Loucy (cell line): ENCODE data around the gene CD68.
A peak's percentile ranks its signal among the peaks of the same experiment; 100 is the strongest.

Experiments
- H2AFZ ChIP-seq: fragments of 200-600 bp; sonication (generic); 2 replicates; pipeline ENCODE4 v1.6.0; 2016; ENCODE audit warnings: antibody characterized with exemption, mild to moderate bottlenecking, low read length, moderate library complexity
- H3F3A ChIP-seq: fragments of 200-600 bp; 2 replicates; pipeline ENCODE4 v1.6.0; 2016; ENCODE audit warnings: antibody characterized with exemption, low read depth, mild to moderate bottlenecking
- H3K27me3 ChIP-seq: fragments of 200-600 bp; sonication (generic); 2 replicates; pipeline ENCODE4 v1.6.1; 2014; ENCODE audit warnings: low read length, mild to moderate bottlenecking; ENCODE audit not compliant: insufficient read depth, poor library complexity, severe bottlenecking
- H3K36me3 ChIP-seq: fragments of 200-600 bp; sonication (generic); 2 replicates; pipeline ENCODE4 v1.6.1; 2016; ENCODE audit warnings: low read length; ENCODE audit not compliant: insufficient read depth
- H3K4me1 ChIP-seq: fragments of 200-600 bp; sonication (generic); 2 replicates; pipeline ENCODE4 v1.5.1; 2014; ENCODE audit warnings: low read length, mild to moderate bottlenecking; ENCODE audit not compliant: insufficient read depth, poor library complexity, severe bottlenecking
- H3K4me2 ChIP-seq: fragments of 200-600 bp; sonication (generic); 2 replicates; pipeline ENCODE4 v1.6.0; 2014; ENCODE audit warnings: antibody characterized with exemption, low read length, low read depth, mild to moderate bottlenecking; ENCODE audit not compliant: poor library complexity, severe bottlenecking
- H3K4me3 ChIP-seq: fragments of 200-600 bp; sonication (generic); 2 replicates; pipeline ENCODE4 v1.5.1; 2014; ENCODE audit warnings: low read length, mild to moderate bottlenecking, mixed read lengths; ENCODE audit not compliant: poor library complexity, severe bottlenecking
- H3K79me2 ChIP-seq: fragments of 200-600 bp; sonication (generic); 2 replicates; pipeline ENCODE4 v1.6.1; 2014; ENCODE audit warnings: low read length; ENCODE audit not compliant: insufficient read depth
- H3K9ac ChIP-seq: fragments of 200-600 bp; sonication (generic); 2 replicates; pipeline ENCODE4 v1.6.0; 2014; ENCODE audit warnings: mild to moderate bottlenecking, low read depth, low read length, moderate library complexity; ENCODE audit not compliant: poor library complexity, severe bottlenecking
- H3K9me2 ChIP-seq: fragments of 200-600 bp; sonication (generic); replicated peaks from 2 replicates; pipeline ENCODE4 v1.6.1; 2016; ENCODE audit warnings: low read depth, low read length, mixed read lengths
- H3K9me3 ChIP-seq: fragments of 200-600 bp; sonication (generic); 2 replicates; pipeline ENCODE4 v1.6.1; 2014; ENCODE audit warnings: mild to moderate bottlenecking, antibody characterized with exemption, low read length, low read depth; ENCODE audit not compliant: insufficient read depth
- H4K20me1 ChIP-seq: fragments of 200-600 bp; sonication (generic); 2 replicates; pipeline ENCODE4 v1.6.0; 2014; ENCODE audit warnings: antibody characterized with exemption, low read length, mild to moderate bottlenecking; ENCODE audit not compliant: insufficient read depth, poor library complexity, severe bottlenecking
- CTCF ChIP-seq: fragments of 200-600 bp; sonication (generic); conservative IDR thresholded peaks from 2 replicates; pipeline ENCODE4 v1.5.1; 2014; ENCODE audit warnings: mild to moderate bottlenecking, antibody characterized with exemption, low read length
- EZH2phosphoT487 ChIP-seq: fragments of 200-600 bp; IDR thresholded peaks from 2 replicates; pipeline ENCODE4 v1.6.1; 2018; ENCODE audit warnings: antibody characterized with exemption, mild to moderate bottlenecking, moderate library complexity, borderline replicate concordance

Gene CD68

GRCh38 chr17:7570351-7570750 lies 9.1 kb upstream of the CD68 start:
- no peak overlapping the region for H3K4me3 ChIP-seq
- H3K36me3 ChIP-seq = peaks cover 38% of the 10 kb centered on the region
- peaks cover 63% of the 10 kb centered on the region for H3K79me2 ChIP-seq
- TF ChIP-seq CTCF (no peak), EZH2phosphoT487 (no peak)
- H3K4me2 ChIP-seq = no peak overlapping the region
- no peaks in the 10 kb centered on the region for H3F3A ChIP-seq
- H3K27me3 ChIP-seq = peaks cover 7% of the 10 kb centered on the region
- no peaks in the 10 kb centered on the region for H3K9me2 ChIP-seq
- H3K9me3 ChIP-seq = no peaks in the 10 kb centered on the region
- H3K4me1 ChIP-seq = peaks cover 19% of the 10 kb centered on the region
- H4K20me1 ChIP-seq = peaks cover 25% of the 10 kb centered on the region
- no peak overlapping the region for H2AFZ ChIP-seq
- H3K9ac ChIP-seq = no peak overlapping the region

DNA sequence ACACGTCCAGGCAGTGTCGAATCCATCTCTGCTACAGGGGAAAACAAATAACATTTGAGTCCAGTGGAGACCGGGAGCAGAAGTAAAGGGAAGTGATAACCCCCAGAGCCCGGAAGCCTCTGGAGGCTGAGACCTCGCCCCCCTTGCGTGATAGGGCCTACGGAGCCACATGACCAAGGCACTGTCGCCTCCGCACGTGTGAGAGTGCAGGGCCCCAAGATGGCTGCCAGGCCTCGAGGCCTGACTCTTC lies 7.2 kb upstream of the CD68 start:
- peaks cover 24% of the 10 kb centered on the region for H3K4me1 ChIP-seq
- H2AFZ ChIP-seq = no peak overlapping the region
- H3K36me3 ChIP-seq = peaks cover 54% of the 10 kb centered on the region
- H3K9ac ChIP-seq = peak overlapping the region; percentile 81
- H4K20me1 ChIP-seq = peaks cover 44% of the 10 kb centered on the region
- no peak for TF ChIP-seq CTCF
- no peak for TF ChIP-seq EZH2phosphoT487
- H3K9me3 ChIP-seq = no peaks in the 10 kb centered on the region
- peak overlapping the region; percentile 81 for H3K4me2 ChIP-seq
- peaks cover 8% of the 10 kb centered on the region; the same call in 1 of the 2 replicates for H3F3A ChIP-seq
- peak overlapping the region; percentile 79 for H3K4me3 ChIP-seq
- H3K9me2 ChIP-seq = no peaks in the 10 kb centered on the region
- H3K79me2 ChIP-seq = peaks cover 70% of the 10 kb centered on the region
- peaks cover 7% of the 10 kb centered on the region for H3K27me3 ChIP-seq

DNA sequence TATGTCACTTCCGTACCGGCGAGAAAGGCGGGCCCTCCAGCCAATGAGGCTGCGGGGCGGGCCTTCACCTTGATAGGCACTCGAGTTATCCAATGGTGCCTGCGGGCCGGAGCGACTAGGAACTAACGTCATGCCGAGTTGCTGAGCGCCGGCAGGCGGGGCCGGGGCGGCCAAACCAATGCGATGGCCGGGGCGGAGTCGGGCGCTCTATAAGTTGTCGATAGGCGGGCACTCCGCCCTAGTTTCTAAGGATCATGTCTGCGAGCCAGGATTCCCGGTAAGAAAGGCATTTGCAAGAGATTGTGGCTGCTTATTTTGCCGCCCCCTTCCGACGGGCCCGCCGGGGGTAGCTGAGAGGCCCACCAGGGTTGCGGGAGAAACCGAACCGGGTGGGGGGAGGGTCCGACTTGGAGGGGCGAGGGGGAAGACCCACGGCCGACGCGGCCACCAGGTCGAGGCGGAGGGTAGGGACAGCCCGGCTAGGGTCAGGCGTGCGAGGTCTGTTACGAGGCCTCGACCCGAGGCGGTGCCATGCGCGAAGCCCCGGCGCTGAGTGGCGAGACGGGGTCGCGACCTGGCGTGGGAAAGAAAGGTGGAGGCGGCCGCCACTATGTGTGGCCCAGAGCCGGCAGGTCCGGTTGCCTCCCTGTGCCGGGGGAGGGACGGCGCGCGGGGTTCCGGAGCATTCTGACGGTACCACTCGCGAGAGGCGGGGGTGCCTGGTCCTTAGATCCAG lies 6.7 kb upstream of the CD68 start:
- Histone ChIP-seq H3K79me2 (peaks cover 72% of the 10 kb centered on the region), H3K9me3 (no peaks in the 10 kb centered on the region), H3K36me3 (peaks cover 59% of the 10 kb centered on the region), H4K20me1 (peaks cover 49% of the 10 kb centered on the region), H2AFZ (no peak overlapping the region), H3K27me3 (peaks cover 7% of the 10 kb centered on the region), H3K4me3 (peak overlapping the region; percentile 98), H3K4me1 (peaks cover 29% of the 10 kb centered on the region), H3K4me2 (peak overlapping the region; percentile 49), H3K9me2 (no peaks in the 10 kb centered on the region), H3F3A (peaks cover 10% of the 10 kb centered on the region; the same call in 1 of the 2 replicates), H3K9ac (peak overlapping the region; percentile 100)
- TF ChIP-seq CTCF = no peak
- no peak for TF ChIP-seq EZH2phosphoT487
